ENCODE data around the gene INSYN2A.

DNA sequence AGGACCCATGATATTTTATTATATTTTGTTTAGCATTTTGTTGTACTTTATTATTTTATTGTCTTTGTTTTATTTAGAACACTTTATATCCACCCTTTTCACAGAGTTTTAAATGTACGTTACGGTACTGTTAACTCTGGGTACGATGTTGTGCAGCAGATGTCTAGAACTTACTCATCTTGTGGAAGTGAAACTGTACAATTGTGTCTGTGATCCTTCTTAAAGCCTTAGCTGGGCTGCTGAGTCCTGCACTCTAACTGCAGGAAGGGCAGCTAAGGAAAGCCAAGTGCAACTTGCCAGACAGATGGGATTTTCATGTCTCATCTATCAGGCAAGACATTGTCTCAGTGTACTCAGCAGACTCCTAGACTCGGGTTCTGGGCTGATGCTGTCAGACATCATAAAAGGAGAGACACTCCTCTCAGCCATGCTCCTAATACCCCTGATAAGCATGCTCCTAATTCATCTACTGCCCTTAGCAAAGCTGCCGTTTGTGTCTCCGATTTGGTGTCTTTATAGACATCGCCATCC, 14.6 kb upstream of the INSYN2A start:
- TF ChIP-seq CTCF (IDR thresholded peaks at IDR 0.05) (no peak), POLR2A (IDR thresholded peaks at IDR 0.05; ENCODE audit: low read depth) (no peak), EP300 (IDR thresholded peaks at IDR 0.05) (no peak), POLR2AphosphoS5 (IDR thresholded peaks at IDR 0.05) (no peak)
